Tibial nerve (tissue), 3 donors: ENCODE data around the gene KDM4D.

Source experiments
- EP300 ChIP-seq, 2 donors: sonication (generic); formaldehyde crosslinking; IDR thresholded peaks; one replicate each; pipeline ENCODE4 v1.6.1; 2017; ENCODE audit warnings: antibody characterized with exemption in 2 of 2, mild to moderate bottlenecking in 1 of 2
- POLR2A ChIP-seq, 2 donors: fragments of 450-650 bp; IDR thresholded peaks; one replicate each; pipeline ENCODE4 v1.6.1; 2017; ENCODE audit warnings: antibody characterized with exemption in 2 of 2, mild to moderate bottlenecking in 2 of 2, moderate library complexity in 2 of 2

- TF ChIP-seq EP300 (IDR thresholded peaks at IDR 0.05) (peak; percentile 80 to 93), POLR2A (IDR thresholded peaks at IDR 0.05) (peak in 1 of 2 donors; percentile 69)
Measured at GRCh38 chr11:94973099-94973968, at the start of gene KDM4D, which contains the start of gene CWC15.
